A673 (cell line): Measurements from ENCODE around the gene CIAO2A. TPM values are rescaled to one million over a fixed set of nuclear protein-coding genes. Genes with fewer than 3 reads are reported as not detected.

Experiments
- BruUV-seq: library from RNA; stranded (reverse); fragments of 400-500 nt; replicated peaks from 2 replicates; lab custom pipeline; 2021; lab: Mats Ljungman, UMichigan
- CTCF ChIA-PET: fragments of 300-600 bp; sonication (Branson Sonifier 250); formaldehyde crosslinking; loops from one replicate; lab custom pipeline; 2022; ENCODE audit warnings: antibody characterized with exemption; lab: Charles Lee
- POLR2A ChIA-PET: fragments of 300-600 bp; sonication (Branson Sonifier 250); formaldehyde crosslinking; loops from one replicate; lab custom pipeline; 2022; ENCODE audit warnings: antibody characterized with exemption; ENCODE audit not compliant: low non-redundant PET; lab: Charles Lee
- DNase-seq: peaks from one replicate; pipeline ENCODE4 v3.0.0-alpha.2; 2015; ENCODE audit warnings: low spot score
- H3K27ac ChIP-seq: fragments of 200-600 bp; sonication (generic); 2 replicates; pipeline ENCODE4 v1.5.1; 2016; ENCODE audit warnings: mixed run types, low read depth, mild to moderate bottlenecking, mixed read lengths, antibody characterized with exemption, low read length; ENCODE audit not compliant: poor library complexity, severe bottlenecking
- H3K27me3 ChIP-seq: fragments of 200-600 bp; sonication (generic); replicated peaks from 2 replicates; pipeline ENCODE4 v1.6.1; 2017; ENCODE audit warnings: mixed run types, low read depth, mild to moderate bottlenecking, mixed read lengths, antibody characterized with exemption, low read length; ENCODE audit not compliant: insufficient read depth, poor library complexity
- H3K36me3 ChIP-seq: fragments of 200-600 bp; sonication (generic); 2 replicates; pipeline ENCODE4 v1.6.1; 2016; ENCODE audit warnings: mixed run types, mild to moderate bottlenecking, mixed read lengths, antibody characterized with exemption, low read length; ENCODE audit not compliant: insufficient read depth, poor library complexity, severe bottlenecking
- H3K4me1 ChIP-seq: fragments of 200-600 bp; sonication (generic); 2 replicates; pipeline ENCODE4 v1.6.1; 2017; ENCODE audit warnings: mixed run types, mild to moderate bottlenecking, mixed read lengths, antibody characterized with exemption, low read length; ENCODE audit not compliant: insufficient read depth, poor library complexity, severe bottlenecking
- H3K4me3 ChIP-seq: fragments of 200-600 bp; sonication (generic); 2 replicates; pipeline ENCODE4 v1.5.1; 2016; ENCODE audit warnings: low read depth, mixed run types, mild to moderate bottlenecking, mixed read lengths, low read length; ENCODE audit not compliant: poor library complexity, severe bottlenecking
- H3K9me3 ChIP-seq: fragments of 200-600 bp; sonication (generic); 2 replicates; pipeline ENCODE4 v1.6.1; 2016; ENCODE audit warnings: mixed run types, low read depth, mild to moderate bottlenecking, mixed read lengths, antibody characterized with exemption, low read length; ENCODE audit not compliant: poor library complexity, severe bottlenecking
- CTCF ChIP-seq: fragments of 300-800, 200-600 bp; sonication (generic); conservative IDR thresholded peaks from 2 replicates; pipeline ENCODE4 v1.5.1; 2017; ENCODE audit warnings: low read depth, mild to moderate bottlenecking, antibody characterized with exemption, low read length, moderate library complexity, mixed read lengths
- EZH2 ChIP-seq: fragments of 200-600 bp; sonication (generic); IDR thresholded peaks from 2 replicates; pipeline ENCODE4 v1.6.1; 2017; ENCODE audit warnings: borderline replicate concordance, low read depth, mild to moderate bottlenecking, mixed read lengths, antibody characterized with exemption, low read length; ENCODE audit not compliant: poor library complexity, severe bottlenecking
- intact Hi-C: fragments of 100-400 bp; cut with micrococcal nuclease; formaldehyde crosslinking; loops from one replicate; pipeline ENCODE4 v1.10.0; 2022; ENCODE audit not compliant: unreplicated experiment
- total RNA-seq: library from RNA; stranded (reverse); gene quantifications from 2 replicates; pipeline ENCODE4 v1.2.3, GENCODE V29; 2021

CIAO2A gene
- total RNA-seq, 1 experiment from 2014 or later: 75.6 TPM

DNA sequence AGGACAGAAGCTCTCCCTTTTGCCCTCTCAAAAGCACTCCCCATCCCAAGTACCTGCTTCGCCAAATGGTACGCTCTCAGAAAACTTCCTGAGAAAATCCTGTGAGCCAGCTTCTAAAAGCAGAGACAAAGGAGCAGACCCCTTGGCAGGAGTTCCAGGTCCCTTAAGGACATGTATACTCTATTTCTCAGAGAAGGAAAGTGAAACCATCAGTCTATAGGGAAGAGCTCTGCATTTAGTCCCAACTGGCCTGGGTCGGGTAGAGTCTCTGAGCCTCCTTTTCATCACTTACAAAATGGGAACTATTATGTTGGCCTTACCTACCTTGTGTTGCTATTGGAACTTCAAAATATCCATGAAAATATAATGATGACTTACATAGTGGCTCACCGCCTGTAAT lies 67.0 kb downstream of the CIAO2A start:
- ChIA-PET CTCF (no interaction called here), POLR2A (no interaction called here)
- Histone ChIP-seq H3K9me3 (no peaks in the 10 kb centered on the region), H3K27me3 (no peaks in the 10 kb centered on the region), H3K27ac (no peak overlapping the region), H3K4me1 (no peaks in the 10 kb centered on the region), H3K36me3 (no peaks in the 10 kb centered on the region), H3K4me3 (no peak overlapping the region)
- intact Hi-C loops: no loop called here
- TF ChIP-seq EZH2: no peak
- TF ChIP-seq CTCF: no peak
- DNase-seq: no peak
- BruUV-seq: no TSS peak

DNA sequence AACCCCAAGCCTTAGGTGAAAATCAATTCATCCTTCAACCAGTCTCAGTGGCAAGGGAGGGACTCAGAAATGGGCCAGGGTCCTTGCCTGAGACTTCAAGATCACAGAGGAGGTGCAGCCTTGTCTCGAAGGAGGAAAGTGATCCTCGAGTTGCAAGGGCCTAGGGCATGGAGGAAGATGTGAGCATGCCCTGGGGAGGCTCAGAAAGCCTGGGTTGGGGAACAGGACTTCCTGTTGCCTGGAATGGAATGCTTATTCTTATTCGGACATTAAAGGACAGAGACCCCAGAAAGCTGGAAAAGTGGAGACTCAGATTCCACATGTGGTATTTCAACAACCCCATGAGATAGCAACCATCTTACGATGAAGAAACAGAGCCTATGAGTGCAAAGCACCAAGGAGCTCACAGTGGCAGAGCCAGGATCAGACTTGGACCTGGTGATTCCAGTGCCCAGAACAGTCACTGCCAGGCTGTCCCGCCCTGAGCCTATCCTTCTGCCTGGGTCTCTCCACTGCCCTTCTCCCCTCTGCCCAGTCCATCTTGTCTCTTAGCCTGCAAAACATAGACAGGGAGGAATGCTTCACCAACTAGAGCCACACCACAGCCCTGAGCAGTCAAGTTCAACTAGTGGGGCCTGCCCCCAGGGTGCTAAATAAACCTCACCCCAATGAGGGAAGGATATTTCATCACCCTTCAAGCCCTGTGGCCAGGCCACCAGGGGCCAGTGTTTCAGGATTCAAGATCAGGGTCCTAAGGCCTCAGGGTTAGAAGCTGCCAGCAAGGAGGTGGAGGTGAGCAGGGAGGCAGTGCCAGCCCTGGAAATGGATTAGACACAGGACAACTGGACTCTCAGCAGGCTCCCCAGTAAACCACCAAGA lies 69.2 kb downstream of the CIAO2A start:
- no peak for TF ChIP-seq CTCF
- TF ChIP-seq EZH2: no peak
- Histone ChIP-seq H3K9me3 (no peaks in the 10 kb centered on the region), H3K27ac (no peak overlapping the region), H3K36me3 (no peaks in the 10 kb centered on the region), H3K27me3 (no peaks in the 10 kb centered on the region), H3K4me3 (no peak overlapping the region), H3K4me1 (no peaks in the 10 kb centered on the region)
- ChIA-PET POLR2A (no interaction called here), CTCF (no interaction called here)
- BruUV-seq: no TSS peak
- no peak for DNase-seq
- intact Hi-C loops: no loop called here

DNA sequence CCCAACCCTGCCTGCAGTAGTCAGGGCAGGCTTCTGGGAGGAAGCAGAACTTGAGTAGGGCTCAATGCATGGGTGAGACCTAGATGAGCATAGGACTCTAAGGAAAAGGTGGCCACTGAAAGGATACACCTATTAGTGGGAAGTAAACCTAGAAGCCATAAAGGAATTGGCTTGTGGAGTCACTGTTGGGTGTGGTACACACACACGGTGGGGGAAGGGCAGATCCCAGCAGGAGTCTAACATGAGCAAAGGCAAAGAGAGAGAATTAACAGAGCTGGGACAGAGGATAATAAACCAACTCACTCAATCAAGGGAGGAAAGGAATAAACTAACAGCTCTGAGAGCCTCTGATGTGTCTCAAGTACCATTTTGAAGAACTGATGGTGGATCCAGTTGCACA lies 70.4 kb downstream of the CIAO2A start:
- no peak for DNase-seq
- POLR2A ChIA-PET: no interaction called here

More for the DNA sequence above, 70.4 kb downstream of the CIAO2A start:
- intact Hi-C loops: no loop called here
- Histone ChIP-seq H3K27ac (no peak overlapping the region), H3K4me1 (no peaks in the 10 kb centered on the region), H3K36me3 (no peaks in the 10 kb centered on the region), H3K9me3 (no peaks in the 10 kb centered on the region), H3K4me3 (no peak overlapping the region), H3K27me3 (no peaks in the 10 kb centered on the region)
- no peak for TF ChIP-seq EZH2
- no peak for TF ChIP-seq CTCF
- BruUV-seq: no TSS peak
- CTCF ChIA-PET: no interaction called here
